ENCODE data around the gene NEDD4L.

Gene NEDD4L

GRCh38 chr18:58217052-58217451 is 173.0 kb downstream of the NEDD4L start (continued):
- TF ChIP-seq MZF1 (tag by site-specific recombination; IDR thresholded peaks at IDR 0.05; ENCODE audit: borderline replicate concordance) (no peak), ZNF776 (tag by site-specific recombination; IDR thresholded peaks at IDR 0.05; ENCODE audit: borderline replicate concordance) (no peak)

GRCh38 chr18:58218117-58218516 is 174.1 kb downstream of the NEDD4L start:
- TF ChIP-seq ZSCAN23 (tag by site-specific recombination; IDR thresholded peaks at IDR 0.05) (no peak), HOXD13 (CRISPR knock-in tag; IDR thresholded peaks at IDR 0.05; ENCODE audit: borderline replicate concordance) (no peak), ZSCAN16 (tag by site-specific recombination; IDR thresholded peaks at IDR 0.05) (no peak), ZNF645 (tag by site-specific recombination; IDR thresholded peaks at IDR 0.05) (no peak), ZNF2 (tag by site-specific recombination; IDR thresholded peaks at IDR 0.05) (no peak), ZNF394 (tag by site-specific recombination; IDR thresholded peaks at IDR 0.05; ENCODE audit: borderline replicate concordance) (no peak), ZNF777 (tag by site-specific recombination; IDR thresholded peaks at IDR 0.05; ENCODE audit: borderline replicate concordance) (no peak), ZNF211 (tag by site-specific recombination; IDR thresholded peaks at IDR 0.05; ENCODE audit: low read depth) (no peak), ZNF133 (tag by site-specific recombination; IDR thresholded peaks at IDR 0.05) (no peak), SP7 (tag by site-specific recombination; IDR thresholded peaks at IDR 0.05) (no peak), ZNF660 (tag by site-specific recombination; IDR thresholded peaks at IDR 0.05) (no peak), ZNF791 (tag by site-specific recombination; IDR thresholded peaks at IDR 0.05) (no peak), ZNF175 (tag by site-specific recombination; IDR thresholded peaks at IDR 0.05) (no peak), MZF1 (tag by site-specific recombination; IDR thresholded peaks at IDR 0.05; ENCODE audit: borderline replicate concordance) (no peak), RBAK (tag by site-specific recombination; IDR thresholded peaks at IDR 0.05) (no peak), ZNF350 (tag by site-specific recombination; IDR thresholded peaks at IDR 0.05) (no peak), INSM2 (tag by site-specific recombination; IDR thresholded peaks at IDR 0.05) (no peak), HIC1 (tag by site-specific recombination; IDR thresholded peaks at IDR 0.05) (no peak), ZNF560 (tag by site-specific recombination; IDR thresholded peaks at IDR 0.05; ENCODE audit: borderline replicate concordance) (no peak)
- H3K36me3 ChIP-seq (ENCODE audit: control insufficient read depth in 2 of 2, insufficient read depth in 1 of 2, low read length in 2 of 2), result no peaks in the 10 kb centered on the region
- H3K4me1 ChIP-seq (ENCODE audit: control insufficient read depth, insufficient read depth, low read length), result peaks cover 25% of the 10 kb centered on the region
- no peaks in the 10 kb centered on the region for H3K9me3 ChIP-seq (ENCODE audit: control insufficient read depth, insufficient read depth, low read depth, low read length)
- POLR2A ChIA-PET, result no interaction called here
- CTCF ChIA-PET, result interaction anchor here (1.2 to 1.4 kb wide), 2 partner anchors 17 to 551 kb away, joined by 3 read pairs; no protein-coding TSS in a partner anchor
- H3K27ac ChIP-seq (ENCODE audit: extremely low read depth, low read depth, low read length), result no peak overlapping the region
- H3K4me3 ChIP-seq (ENCODE audit: low read depth, low read length), result no peak overlapping the region
